Peyer's patch (tissue), 4 donors: ENCODE data around the gene UBLCP1.

ENCODE experiments used
- POLR2A ChIP-seq, 2 donors: fragments of 450-650 bp; IDR thresholded peaks; one replicate each; pipeline ENCODE4 v1.5.1; 2017; ENCODE audit warnings: antibody characterized with exemption in 2 of 2, mild to moderate bottlenecking in 2 of 2, moderate library complexity in 2 of 2
- TF ChIP-seq, protein P1 (sequence below), 6 experiments: fragments of 450-650 bp in 4 of 6; fragments of 200-600 bp in 2 of 6; sonication (generic) in 1 of 6; IDR thresholded peaks; one replicate each; pipeline ENCODE4 v1.5.1; 2017 to 2019; ENCODE audit warnings: antibody characterized with exemption in 6 of 6, mild to moderate bottlenecking in 3 of 6, moderate library complexity in 1 of 6

DNA sequence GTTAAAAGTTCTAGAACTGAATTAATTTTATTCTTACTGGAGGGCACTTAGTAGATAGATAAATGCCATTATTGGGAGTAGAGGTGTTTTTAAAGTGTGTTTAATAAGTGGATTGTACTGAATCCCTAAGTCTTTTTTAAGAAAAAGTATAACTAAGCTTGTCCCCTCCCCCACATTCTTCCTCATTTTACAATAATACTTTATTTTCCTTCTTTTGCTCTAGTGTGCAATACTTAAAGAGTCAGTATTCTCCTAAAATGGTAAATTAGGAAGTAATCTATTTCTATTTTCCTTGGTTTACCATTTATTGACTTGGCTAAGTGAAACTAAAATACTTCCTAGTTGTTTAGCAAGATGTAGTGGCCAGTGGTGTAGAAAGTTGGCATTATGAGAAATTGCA lies 11.6 kb downstream of the UBLCP1 start:
- TF ChIP-seq, protein P1, sequence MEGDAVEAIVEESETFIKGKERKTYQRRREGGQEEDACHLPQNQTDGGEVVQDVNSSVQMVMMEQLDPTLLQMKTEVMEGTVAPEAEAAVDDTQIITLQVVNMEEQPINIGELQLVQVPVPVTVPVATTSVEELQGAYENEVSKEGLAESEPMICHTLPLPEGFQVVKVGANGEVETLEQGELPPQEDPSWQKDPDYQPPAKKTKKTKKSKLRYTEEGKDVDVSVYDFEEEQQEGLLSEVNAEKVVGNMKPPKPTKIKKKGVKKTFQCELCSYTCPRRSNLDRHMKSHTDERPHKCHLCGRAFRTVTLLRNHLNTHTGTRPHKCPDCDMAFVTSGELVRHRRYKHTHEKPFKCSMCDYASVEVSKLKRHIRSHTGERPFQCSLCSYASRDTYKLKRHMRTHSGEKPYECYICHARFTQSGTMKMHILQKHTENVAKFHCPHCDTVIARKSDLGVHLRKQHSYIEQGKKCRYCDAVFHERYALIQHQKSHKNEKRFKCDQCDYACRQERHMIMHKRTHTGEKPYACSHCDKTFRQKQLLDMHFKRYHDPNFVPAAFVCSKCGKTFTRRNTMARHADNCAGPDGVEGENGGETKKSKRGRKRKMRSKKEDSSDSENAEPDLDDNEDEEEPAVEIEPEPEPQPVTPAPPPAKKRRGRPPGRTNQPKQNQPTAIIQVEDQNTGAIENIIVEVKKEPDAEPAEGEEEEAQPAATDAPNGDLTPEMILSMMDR (IDR thresholded peaks at IDR 0.05): no peak
- TF ChIP-seq POLR2A (IDR thresholded peaks at IDR 0.05): no peak
